GM19467 (cell line): Measurements from ENCODE around the gene ZNF101.
A peak's percentile ranks its signal among the peaks of the same experiment; 100 is the strongest.
"Not testable (repeated sequence)": the region's sequence is repeated elsewhere in the genome, so short reads cannot be mapped to it uniquely, and the experiment has no call there.

Experiments
- ATAC-seq: cut with Tn5 transposase; IDR thresholded peaks from one replicate; pipeline ENCODE4 v1.9.1; 2021; ENCODE audit warnings: mild to moderate bottlenecking, moderate library complexity; ENCODE audit not compliant: unreplicated experiment

Gene ZNF101

DNA sequence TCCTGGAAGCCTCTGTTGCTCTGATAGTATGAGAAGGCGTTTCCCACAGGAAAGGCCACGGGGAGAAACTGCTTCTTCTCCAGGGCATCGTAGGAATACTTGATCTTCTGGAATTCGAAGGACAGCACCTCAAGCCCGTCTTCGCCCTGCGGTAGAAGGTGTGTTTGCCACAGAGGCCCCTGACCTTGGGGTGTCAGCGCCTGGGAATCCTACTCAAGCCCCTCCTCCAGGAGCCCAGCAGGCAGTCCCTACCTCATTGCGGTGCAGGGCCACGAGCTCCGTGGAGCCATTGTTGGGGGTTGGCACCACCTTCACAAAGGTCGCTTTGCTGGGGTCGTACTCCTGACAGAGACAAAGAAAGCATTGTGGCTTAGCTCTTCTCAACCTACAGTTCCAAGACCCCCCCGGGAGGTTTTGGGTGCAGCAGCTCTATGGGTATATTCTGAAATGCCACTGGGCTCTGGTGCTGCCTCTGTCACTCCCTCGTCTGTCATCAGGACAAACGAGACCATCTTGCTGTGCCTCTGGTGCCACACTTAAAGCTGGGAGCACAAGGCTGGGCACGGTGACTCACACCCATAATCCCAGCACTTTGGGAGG, 8.9 kb upstream of the ZNF101 start:
- no peak for ATAC-seq

DNA sequence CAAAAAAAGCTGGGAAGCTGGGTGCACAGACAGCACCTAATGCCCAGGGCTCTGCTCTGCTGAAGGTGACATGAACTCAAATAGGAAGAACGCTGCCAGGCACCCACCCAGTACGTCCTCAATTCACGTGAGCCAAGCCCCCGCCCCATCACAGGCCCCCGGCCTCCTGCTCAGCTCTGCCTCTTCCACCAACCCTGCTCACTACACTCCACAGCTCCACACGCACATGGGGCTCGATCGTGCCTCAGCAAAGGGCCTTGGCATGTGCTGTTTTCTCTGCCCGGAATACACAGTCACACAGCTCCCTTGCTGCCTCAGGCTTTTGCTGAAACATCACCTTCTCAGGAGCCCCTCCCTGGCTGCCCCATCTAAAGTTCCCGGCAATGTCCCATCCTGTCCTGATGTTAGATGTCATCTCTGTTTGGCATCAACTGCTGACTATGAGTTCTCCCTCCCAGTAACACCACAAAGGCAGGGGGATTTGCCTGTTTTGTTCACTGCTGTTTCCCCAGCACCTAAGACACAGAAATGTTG, 7.4 kb upstream of the ZNF101 start:
- ATAC-seq = no peak

DNA sequence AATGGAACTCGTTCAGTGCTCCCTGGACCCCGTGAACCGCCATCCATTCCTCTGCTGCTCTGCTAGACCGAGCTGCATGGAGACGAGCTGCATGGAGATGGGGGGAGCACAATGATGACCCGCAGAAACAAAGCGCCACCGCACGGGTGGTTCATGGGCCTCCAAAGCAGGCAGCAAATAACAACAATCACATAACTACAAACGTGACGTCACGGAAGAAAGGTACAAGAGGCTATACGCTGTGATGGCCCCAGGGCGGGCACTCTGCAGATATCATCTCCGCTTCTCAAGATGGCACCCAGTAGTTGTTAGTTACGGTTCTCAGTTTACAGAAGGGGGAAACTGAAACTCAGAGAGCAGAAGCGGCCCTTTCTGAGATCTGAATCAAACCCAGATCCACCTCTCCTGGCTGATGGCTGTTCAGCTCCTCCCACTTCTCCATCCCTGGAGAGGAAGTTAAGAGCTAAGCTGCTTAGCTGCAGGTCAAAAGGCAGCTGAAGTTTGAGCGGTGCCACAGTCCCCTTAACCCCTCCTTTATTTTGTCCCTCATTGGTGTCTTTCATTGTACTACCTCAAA, 6.9 kb upstream of the ZNF101 start:
- no peak for ATAC-seq

DNA sequence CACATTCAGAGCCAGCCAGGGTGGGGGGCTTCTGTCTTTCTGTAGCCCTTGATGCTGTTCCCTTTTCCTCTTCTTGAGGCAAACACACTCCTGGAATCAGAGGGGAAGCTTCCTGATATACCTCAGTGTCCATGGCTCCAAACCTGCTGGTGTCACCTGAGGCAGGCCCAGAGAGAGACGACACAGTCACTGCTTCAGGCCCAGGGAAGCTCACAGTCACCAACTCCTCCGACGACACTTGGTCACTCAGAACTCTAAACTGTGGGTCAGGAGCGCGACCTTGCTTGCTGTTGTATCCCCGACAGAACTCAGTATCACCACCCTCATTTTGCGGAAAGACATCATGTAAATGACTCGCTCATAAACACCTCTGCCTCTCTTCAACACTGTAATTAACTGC, 6.3 kb upstream of the ZNF101 start:
- ATAC-seq = no peak

DNA sequence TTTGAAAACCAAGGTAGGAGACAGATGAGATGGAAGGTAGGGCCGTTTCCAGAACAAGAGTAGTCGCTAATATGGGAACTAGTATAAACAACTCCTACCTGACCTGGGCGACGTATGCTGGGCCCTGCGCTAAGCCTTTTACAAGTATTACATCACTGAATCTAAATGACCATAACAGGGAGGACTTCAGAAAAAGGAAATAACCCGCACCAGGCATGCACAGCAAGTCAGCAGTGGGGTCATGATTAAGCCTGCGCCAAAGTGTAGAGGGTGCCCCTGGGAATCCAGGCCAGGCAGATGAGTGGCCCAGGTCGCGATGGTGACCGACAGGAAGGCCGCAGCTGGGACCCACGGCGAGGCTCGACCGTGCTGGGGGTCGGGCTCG, 5.8 kb upstream of the ZNF101 start:
- no peak for ATAC-seq

DNA sequence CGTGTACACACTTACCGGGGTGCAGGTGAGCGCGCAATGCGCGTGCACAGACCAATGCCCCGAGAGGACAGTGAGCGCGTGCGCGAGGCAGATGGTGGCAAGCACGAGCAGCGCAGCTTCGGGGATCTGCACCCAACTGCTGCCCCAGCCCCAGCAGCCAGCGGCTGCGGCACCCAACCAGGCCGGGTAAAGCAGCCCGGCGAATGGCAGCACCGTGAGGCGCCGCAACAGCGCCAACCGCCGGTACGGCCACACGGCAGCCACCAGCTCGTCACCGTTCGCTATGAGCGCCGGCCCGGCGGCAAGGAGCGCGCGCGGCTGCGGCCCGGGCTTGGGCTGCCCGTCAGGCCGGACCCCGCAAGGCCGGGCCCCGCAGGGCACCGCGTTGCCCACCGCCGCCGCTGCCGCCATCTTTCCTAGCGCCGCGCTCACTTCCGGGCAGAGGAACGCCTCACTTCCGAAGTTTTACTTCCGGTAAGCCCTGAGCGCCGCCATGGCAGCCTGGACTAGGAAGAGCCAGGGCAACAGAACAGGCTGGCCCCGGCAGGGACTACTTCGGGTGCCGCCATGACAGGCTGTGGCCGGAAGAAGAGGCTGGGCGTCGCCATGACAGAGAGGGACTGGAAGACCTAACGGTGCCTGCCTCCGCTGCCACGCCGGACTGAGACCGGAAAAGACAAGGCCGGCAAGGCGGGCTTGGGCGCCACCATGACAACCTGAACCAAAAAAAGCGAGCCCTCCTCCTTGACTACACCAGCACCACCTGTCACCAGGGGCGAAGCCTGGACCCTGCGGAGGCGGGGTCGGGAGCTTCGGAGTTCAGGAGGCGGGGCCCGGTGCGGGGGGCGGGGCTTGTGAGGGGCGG, 5.2 kb upstream of the ZNF101 start, which contains the start of gene ATP13A1:
Gene ATP13A1 (minus strand): TSS at position 421 of the 865 bp plus-strand sequence. CDS start 10 bp downstream, at position 411.
- ATAC-seq = peak; percentile 66

DNA sequence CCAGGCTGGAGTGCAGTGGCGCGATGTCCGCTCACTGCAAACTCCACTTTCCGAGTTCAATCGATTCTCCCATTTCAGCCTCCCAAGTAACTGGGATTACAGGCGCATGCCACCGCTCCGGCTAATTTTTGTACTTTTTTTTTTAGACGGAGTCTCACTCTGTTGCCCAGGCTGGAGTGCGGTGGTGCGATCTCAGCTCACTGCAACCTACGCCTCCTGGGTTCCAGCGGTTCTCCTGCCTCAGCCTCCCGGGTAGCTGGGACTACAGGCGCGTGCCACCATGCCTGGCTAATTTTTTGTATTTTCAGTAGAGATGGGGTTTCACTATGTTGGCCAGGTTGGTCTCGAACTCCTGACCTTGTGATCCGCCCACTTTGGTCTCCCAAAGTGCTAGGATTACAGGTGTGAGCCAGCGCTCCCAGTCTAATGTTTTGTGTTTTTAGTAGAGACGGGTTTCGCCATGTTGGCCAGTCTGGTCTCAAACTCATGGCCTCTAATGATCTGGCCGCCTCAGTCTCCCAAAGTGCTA, 3.2 kb upstream of the ZNF101 start:
- not testable (repeated sequence) for ATAC-seq

DNA sequence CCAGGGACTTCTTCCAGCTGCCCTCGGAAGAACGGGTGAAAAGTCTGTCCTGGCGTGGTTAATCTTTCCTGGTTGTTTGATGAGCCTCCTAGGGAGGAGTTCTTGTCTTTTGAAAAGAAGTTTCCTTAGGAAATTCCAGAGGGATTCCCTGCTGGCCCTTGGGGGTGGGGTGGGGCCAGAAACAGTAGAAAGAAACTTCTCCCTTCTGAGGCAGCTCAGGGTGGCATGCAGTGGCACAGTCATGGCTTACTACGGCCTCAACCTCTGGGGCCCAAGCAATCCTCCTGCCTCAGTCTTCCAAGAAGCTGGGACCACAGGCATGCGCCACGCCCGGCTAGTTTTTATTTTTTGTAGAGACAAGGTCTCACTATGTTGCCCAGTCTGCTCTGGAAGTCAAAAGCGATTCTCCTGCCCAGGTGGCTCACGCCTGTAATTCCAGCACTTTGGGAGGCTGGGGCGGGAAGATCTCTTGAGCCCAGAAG, 1.5 kb downstream of the ZNF101 start:
- no peak for ATAC-seq

DNA sequence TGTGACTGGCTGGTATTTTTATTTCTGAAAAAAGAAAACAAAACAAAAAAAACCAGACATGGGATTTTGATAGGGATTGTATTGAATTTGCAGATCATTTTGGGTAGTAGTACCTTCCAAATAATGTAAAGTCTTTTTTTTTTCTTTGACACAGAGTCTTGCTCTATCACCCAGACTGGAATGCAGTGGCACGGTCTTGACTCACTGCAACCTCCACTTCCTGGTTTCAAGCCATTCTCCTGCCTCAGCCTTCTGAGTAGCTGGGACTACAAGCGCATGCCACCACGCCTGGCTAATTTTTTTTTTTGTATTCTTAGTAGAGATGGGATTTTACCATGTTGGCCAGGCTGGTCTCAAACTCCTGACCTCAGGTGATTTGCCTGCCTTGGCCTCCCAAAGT, 4.2 kb downstream of the ZNF101 start:
- no peak for ATAC-seq

DNA sequence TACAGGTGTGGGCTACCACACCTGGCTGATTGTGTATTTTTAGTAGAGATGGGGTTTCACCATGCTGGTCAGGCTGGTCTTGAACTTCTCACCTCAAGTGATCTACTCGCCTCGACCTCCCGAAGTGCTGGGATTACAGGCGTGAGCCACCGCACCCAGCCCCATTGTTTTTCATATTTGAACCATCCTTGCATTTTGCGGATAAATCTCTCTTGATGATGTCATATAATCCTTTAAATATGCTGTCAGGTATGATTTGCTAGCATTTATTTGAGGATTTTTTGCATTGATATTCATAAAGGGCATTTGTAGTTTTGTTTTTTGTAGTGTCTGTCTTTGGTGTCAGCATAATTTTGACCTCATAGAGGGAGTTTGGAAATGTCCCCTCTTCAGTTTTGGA, 5.7 kb downstream of the ZNF101 start:
- no peak for ATAC-seq

DNA sequence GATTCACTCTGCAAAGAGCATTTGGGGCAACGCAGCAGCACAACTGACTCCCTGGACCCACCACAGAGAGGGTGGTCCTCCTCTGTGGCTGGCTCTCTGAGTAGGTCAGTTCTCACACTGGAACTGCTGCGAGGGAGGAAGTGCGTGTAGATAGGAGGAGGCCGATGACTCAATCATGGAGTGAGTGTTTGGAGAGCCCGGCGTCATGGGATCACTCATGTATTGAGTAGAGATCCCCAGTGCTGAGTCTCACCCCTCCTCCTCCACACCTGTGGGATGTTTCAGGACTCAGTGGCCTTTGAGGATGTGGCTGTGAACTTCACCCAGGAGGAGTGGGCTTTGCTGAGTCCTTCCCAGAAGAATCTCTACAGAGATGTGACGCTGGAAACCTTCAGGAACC, 8.9 kb downstream of the ZNF101 start:
- no peak for ATAC-seq

DNA sequence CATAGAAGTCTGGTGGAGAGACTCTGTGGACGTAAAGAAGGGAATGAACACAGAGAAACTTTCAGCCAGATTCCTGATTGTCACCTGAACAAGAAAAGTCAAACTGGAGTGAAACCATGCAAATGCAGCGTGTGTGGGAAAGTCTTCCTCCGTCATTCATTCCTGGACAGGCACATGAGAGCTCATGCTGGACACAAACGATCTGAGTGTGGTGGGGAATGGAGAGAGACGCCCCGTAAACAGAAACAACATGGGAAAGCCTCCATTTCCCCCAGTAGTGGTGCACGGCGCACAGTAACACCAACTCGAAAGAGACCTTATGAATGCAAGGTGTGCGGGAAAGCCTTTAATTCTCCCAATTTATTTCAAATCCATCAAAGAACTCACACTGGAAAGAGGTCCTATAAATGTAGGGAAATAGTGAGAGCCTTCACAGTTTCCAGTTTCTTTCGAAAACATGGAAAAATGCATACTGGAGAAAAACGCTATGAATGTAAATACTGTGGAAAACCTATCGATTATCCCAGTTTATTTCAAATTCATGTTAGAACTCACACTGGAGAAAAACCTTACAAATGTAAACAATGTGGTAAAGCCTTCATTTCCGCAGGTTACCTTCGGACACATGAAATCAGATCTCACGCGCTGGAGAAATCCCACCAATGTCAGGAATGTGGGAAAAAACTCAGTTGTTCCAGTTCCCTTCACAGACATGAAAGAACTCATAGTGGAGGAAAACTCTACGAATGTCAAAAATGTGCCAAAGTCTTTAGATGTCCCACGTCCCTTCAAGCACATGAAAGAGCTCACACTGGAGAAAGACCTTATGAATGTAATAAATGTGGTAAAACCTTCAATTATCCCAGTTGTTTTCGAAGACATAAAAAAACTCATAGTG, 10.8 kb downstream of the ZNF101 start:
- ATAC-seq = no peak

DNA sequence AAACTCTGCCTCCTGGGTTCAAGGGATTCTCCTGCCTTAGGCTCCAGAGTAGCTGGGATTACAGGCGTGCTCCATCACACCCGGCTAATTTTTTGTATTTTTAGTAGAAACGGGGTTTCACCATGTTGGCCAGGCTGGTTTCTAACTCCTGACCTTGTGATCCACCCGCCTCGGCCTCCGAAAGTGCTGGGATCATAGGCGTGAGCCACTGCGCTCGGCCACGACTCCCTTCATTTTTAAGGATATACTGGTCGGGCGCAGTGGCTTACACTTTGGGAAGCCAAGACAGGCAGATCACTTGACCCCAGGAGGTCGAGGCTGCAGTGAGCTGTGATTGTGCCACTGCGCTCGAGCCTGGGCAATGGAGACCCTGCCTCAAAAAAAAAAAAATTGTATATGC, 17.5 kb downstream of the ZNF101 start:
- ATAC-seq = not testable (repeated sequence)

DNA sequence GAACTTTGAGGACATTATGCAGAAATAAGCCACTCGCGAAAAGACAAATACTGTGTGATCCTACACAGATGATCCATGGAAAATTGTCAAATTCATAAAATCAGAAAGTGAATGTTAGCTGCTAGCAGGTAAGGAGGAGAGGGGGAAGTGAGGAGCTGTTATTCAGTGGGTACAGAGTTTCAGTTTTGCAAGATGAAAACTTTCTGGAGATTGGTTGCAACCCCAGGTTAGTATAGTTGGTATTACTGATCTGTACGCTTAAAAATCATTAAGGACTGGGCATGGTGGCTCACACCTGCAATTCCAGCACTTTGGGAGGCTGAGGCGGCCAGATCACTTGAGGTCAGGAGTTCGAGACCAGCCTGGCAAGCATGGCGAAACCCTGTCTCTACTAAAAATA, 17.9 kb downstream of the ZNF101 start:
- ATAC-seq = no peak

DNA sequence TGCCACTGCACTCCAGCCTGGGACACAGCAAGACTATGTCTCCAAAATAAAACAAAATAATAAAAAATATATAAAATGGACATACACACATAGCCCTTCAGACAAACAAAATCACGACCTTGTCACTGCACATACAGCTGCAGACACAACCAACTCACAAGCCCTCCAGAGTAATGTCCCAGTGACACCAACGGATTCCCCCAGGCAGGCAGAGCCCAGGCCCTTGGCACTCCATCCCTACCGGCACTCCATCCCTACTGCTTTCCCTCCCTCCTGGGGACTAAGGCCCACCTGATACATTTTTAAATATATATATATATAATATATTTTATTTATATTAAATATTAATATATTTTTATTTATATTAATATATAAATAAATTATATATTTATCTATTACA, 18.5 kb downstream of the ZNF101 start:
- no peak for ATAC-seq

DNA sequence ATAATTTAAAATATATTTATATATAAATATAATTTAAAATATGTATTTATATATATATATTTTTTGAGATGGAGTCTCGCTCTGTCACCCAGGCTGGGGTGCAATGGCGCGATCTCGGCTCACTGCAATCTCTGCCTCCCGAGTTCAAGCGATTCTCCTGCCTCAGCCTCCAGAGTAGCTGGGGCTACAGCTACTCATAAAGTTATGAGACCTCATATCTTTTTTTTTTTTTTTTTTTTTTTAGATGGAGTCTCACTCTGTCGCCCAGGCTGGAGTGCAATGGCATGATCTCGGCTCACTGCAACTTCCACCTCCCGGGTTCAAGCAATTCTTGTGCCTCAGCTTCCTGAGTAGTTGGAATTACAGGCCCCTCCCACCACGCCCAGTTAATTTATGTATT, 20.4 kb downstream of the ZNF101 start:
- not testable (repeated sequence) for ATAC-seq

DNA sequence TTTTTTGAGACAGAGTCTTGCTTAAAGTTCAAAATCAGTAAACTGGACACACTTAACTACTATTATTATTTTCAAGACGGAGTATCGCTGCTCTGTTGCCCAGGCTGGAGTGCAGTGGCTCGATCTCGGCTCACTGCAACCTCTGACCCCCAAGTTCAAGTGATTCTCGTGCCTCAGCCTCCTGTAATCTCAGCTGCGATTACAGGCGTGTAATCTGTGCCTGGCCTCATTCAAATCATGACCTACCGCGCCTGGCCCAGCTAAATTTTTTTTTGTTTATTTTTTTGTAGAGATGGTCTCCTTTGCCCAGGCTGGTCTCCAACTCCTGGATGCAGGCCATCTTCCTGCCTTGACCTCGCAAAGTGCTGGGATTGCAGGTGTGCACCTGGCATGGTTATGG, 23.0 kb downstream of the ZNF101 start:
- no peak for ATAC-seq

DNA sequence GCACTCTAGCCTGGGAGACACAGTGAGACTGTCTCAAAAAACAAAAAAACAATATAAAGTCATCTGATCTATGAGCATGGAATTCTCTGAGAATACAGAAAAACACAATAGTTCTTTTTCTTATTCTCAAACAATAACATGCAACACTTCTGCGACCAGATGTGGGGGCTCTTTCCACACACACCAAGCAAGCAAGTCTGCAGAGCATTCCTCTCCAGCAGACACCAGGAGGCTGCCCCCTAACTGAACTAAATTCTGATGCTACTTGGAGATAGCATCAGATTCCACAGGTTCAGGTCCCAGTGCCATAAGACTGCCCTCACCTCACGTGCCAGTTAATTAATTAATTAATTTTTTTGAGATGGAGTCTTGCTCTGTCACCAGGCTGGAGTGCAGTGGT, 27.7 kb downstream of the ZNF101 start:
- ATAC-seq = no peak

DNA sequence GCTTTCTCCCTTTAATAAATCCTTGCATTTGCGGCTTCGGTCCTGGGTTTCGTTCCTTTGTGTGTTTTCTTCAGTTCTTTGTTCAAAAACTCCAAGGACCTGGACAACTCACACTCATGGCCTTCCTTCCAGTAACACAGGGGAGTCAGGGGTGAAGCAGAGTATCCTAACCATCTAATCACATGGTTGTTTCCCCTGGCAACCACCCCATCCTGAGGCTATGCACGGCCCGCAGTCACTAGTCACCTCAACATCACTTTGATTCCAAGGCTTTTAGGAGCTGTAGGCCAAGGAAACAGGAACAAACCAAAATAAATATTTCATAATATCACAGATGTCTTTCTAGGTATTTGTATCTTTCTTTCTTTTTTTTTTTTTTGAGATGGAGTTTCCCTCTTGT, 28.9 kb downstream of the ZNF101 start:
- no peak for ATAC-seq

DNA sequence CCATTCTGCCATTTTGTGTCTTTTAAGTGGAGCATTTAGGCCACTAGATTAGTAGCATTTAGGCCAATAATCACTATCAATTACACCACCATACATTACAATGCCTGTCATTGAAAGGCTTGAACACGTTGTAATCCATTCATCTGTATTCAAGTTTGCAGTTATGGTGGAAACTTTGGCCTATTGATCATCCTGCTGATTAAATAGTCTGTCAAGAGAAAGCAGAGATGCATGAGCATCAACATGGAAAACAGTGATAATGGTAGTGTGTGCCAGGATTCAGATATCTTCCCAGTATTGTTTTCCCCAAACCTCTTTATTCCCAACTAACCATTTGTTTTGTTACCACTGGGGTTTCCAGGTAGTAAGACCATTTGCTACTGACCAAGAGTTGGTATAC, 31.9 kb downstream of the ZNF101 start:
- not testable (repeated sequence) for ATAC-seq
